B cell (primary cell): ENCODE data around the gene GFOD2. TPM values are rescaled to one million over a fixed set of nuclear protein-coding genes. Genes with fewer than 3 reads are reported as not detected.

Source experiments
- ATAC-seq: fragments of 200-7000 bp; cut with Tn5 transposase; one replicate; pipeline ENCODE4 v1.10.0; 2021; ENCODE audit warnings: low read depth, mild to moderate bottlenecking, moderate number of reproducible peaks, moderate library complexity
- CTCF ChIA-PET: fragments of 350-600 bp; sonication (Branson Sonifier 250); formaldehyde crosslinking; loops from one replicate; lab custom pipeline; 2021; ENCODE audit warnings: antibody characterized with exemption, inconsistent platforms; lab: Charles Lee
- POLR2A ChIA-PET: fragments of 350-600 bp; sonication (Branson Sonifier 250); formaldehyde crosslinking; loops from one replicate; lab custom pipeline; 2021; ENCODE audit warnings: antibody characterized with exemption; lab: Charles Lee
- DNase-seq: peaks from one replicate; pipeline ENCODE4 v3.0.0; 2013
- H2AFZ ChIP-seq: 2 replicates; pipeline ENCODE4 v1.6.1; 2012; ENCODE audit warnings: mild to moderate bottlenecking, low read depth, low read length; ENCODE audit not compliant: insufficient read depth, poor library complexity, severe bottlenecking
- H3K27ac ChIP-seq, 2 donors: 1 replicate in 1 of 2; 2 replicates in 1 of 2; pipeline ENCODE4 v1.5.1; 2012 to 2013; ENCODE audit warnings: low read length in 2 of 2, mild to moderate bottlenecking in 2 of 2, moderate library complexity in 1 of 2
- H3K27me3 ChIP-seq, 4 experiments: fragments of 200-600 bp in 1 of 4; sonication (generic) in 1 of 4; replicated peaks in 1 of 4; 1 replicate in 2 of 4; 2 replicates in 2 of 4; pipeline versions ENCODE4 v1.6.1 to v1.7.0; 2013 to 2016; ENCODE audit warnings: low read length in 3 of 4, mild to moderate bottlenecking in 2 of 4, mixed read lengths in 1 of 4, moderate library complexity in 1 of 4; ENCODE audit not compliant: insufficient read depth in 4 of 4, control insufficient read depth in 3 of 4; ENCODE audit errors: control extremely low read depth in 1 of 4
- H3K36me3 ChIP-seq, 2 experiments: replicated peaks in 1 of 2; 1 replicate in 1 of 2; 2 replicates in 1 of 2; pipeline versions ENCODE4 v1.6.1 to v1.7.1; 2013; ENCODE audit warnings: low read length in 1 of 2; ENCODE audit not compliant: insufficient read depth in 2 of 2, control insufficient read depth in 1 of 2; ENCODE audit errors: control extremely low read depth in 1 of 2, extremely low read depth in 1 of 2
- H3K4me1 ChIP-seq, 2 donors: fragments of 200-600 bp in 1 of 2; sonication (generic) in 1 of 2; 1 replicate in 1 of 2; 2 replicates in 1 of 2; pipeline versions ENCODE4 v1.5.1 to v1.6.1; 2013 to 2017; ENCODE audit warnings: low read length in 2 of 2; ENCODE audit not compliant: control insufficient read depth in 2 of 2, insufficient read depth in 2 of 2
- H3K4me2 ChIP-seq: replicated peaks from 2 replicates; pipeline ENCODE3; 2012; ENCODE audit warnings: mild to moderate bottlenecking, low read depth, low read length; ENCODE audit not compliant: poor library complexity, severe bottlenecking
- H3K4me3 ChIP-seq, 5 experiments: fragments of 200-600 bp in 1 of 5; sonication (generic) in 1 of 5; 1 replicate in 3 of 5; 2 replicates in 2 of 5; pipeline versions ENCODE4 v1.5.1 to v1.7.0; 2011 to 2016; ENCODE audit warnings: low read length in 4 of 5, mild to moderate bottlenecking in 4 of 5, low read depth in 2 of 5, control low read depth in 1 of 5, moderate library complexity in 1 of 5; ENCODE audit not compliant: insufficient read depth in 1 of 5; ENCODE audit errors: control extremely low read depth in 1 of 5, extremely low read depth in 1 of 5
- H3K79me2 ChIP-seq: fragments of 200-600 bp; sonication (generic); one replicate; pipeline ENCODE4 v1.6.0; 2016; ENCODE audit warnings: low read length; ENCODE audit not compliant: control insufficient read depth, insufficient read depth
- H3K9ac ChIP-seq: fragments of 200-600 bp; sonication (generic); 2 replicates; pipeline ENCODE4 v1.6.1; 2017; ENCODE audit warnings: mild to moderate bottlenecking, low read length, moderate library complexity
- H3K9me3 ChIP-seq, 3 donors: one replicate each; pipeline versions ENCODE4 v1.6.1 to v1.7.1; 2013; ENCODE audit warnings: low read length in 2 of 3; ENCODE audit not compliant: control insufficient read depth in 2 of 3, insufficient read depth in 1 of 3; ENCODE audit errors: control extremely low read depth in 1 of 3
- H4K20me1 ChIP-seq: 2 replicates; pipeline ENCODE4 v1.6.0; 2012; ENCODE audit warnings: mild to moderate bottlenecking, low read length; ENCODE audit not compliant: insufficient read depth, control insufficient read depth, poor library complexity, severe bottlenecking
- H3K27ac Mint-ChIP-seq: one replicate; pipeline ENCODE4 v1.8.0; 2021; ENCODE audit warnings: mixed read lengths
- H3K27me3 Mint-ChIP-seq: one replicate; pipeline ENCODE4 v1.8.0; 2021; ENCODE audit warnings: mixed read lengths
- H3K4me1 Mint-ChIP-seq: one replicate; pipeline ENCODE4 v1.8.0; 2021; ENCODE audit warnings: mixed read lengths
- H3K4me3 Mint-ChIP-seq: one replicate; pipeline ENCODE4 v1.8.0; 2021; ENCODE audit warnings: mixed read lengths
- H3K9me3 Mint-ChIP-seq: one replicate; pipeline ENCODE4 v1.8.0; 2022; ENCODE audit warnings: mixed read lengths; ENCODE audit not compliant: insufficient read depth
- CTCF ChIP-seq: fragments of 200-600 bp; IDR thresholded peaks from one replicate; pipeline ENCODE4 v1.8.0; 2022; ENCODE audit warnings: antibody characterized with exemption, mild to moderate bottlenecking
- EZH2 ChIP-seq: IDR thresholded peaks from 2 replicates; pipeline ENCODE4 v1.6.1; 2012; ENCODE audit warnings: borderline replicate concordance, low read depth, mild to moderate bottlenecking, moderate library complexity, low read length; ENCODE audit not compliant: insufficient read depth, poor library complexity, severe bottlenecking
- WGBS: methylation state at CpG from one replicate; pipeline ENCODE4 v1.1.5; 2013; ENCODE audit warnings: missing lambda C conversion rate; ENCODE audit not compliant: insufficient coverage; 5-methylcytosine and 5-hydroxymethylcytosine counted together
- intact Hi-C: fragments of 100-400 bp; cut with micrococcal nuclease; formaldehyde crosslinking; loops from one replicate; pipeline ENCODE4 v1.10.0; 2022
- polyA plus RNA-seq: library from polyadenylated mRNA; depleted of rRNA; stranded (reverse); fragments of >200 nt; gene quantifications from 2 replicates; pipeline ENCODE4 v1.2.3, GENCODE V29; 2012
- total RNA-seq, 2 donors: library from RNA; stranded (reverse); fragments of 120-200 nt in 1 of 2; gene quantifications; 1 replicate in 1 of 2; 2 replicates in 1 of 2; pipeline versions ENCODE4 v1.2.3 to v1.2.4, GENCODE V29; 2013 to 2022

The GFOD2 gene
- total and polyA plus RNA-seq, 2 donors (not counting 1 experiment from before 2014, with no cell fraction given), result 11.9 to 18.2 TPM

GRCh38 chr16:67726106-67727034 lies 7.3 kb upstream of the GFOD2 start:
- Mint-ChIP-seq H3K9me3 (no peaks in the 10 kb centered on the region), H3K27me3 (no peaks in the 10 kb centered on the region), H3K4me1 (peaks cover 1% of the 10 kb centered on the region), H3K4me3 (no peak overlapping the region), H3K27ac (no peak overlapping the region)
- ATAC-seq, result no peak
- Histone ChIP-seq H3K27me3 (no peaks in the 10 kb centered on the region), H2AFZ (no peak overlapping the region), H3K4me1 (no peaks in the 10 kb centered on the region), H3K4me2 (no peak overlapping the region), H3K36me3 (peaks cover 0 to 74% of the 10 kb centered on the region in 2 experiments), H3K4me3 (no peak overlapping the region), H3K27ac (no peak overlapping the region), H3K9ac (no peak overlapping the region), H3K9me3 (no peaks in the 10 kb centered on the region), H3K79me2 (no peaks in the 10 kb centered on the region), H4K20me1 (no peaks in the 10 kb centered on the region)
- ChIA-PET CTCF (interaction anchor here (1.0 kb wide), 1 partner anchor 206 kb away, joined by 3 read pairs; no protein-coding TSS in a partner anchor), POLR2A (interaction anchor here (0.6 kb wide), 1 partner anchor 14 kb away, joined by 3 read pairs; no protein-coding TSS in a partner anchor)
- DNase-seq, result no peak
- intact Hi-C loops, result no loop called here
- no peak for TF ChIP-seq CTCF
- TF ChIP-seq EZH2, result no peak
- WGBS, result 96% methylated on average over 7 of the region's 8 CpGs

- H4K20me1 ChIP-seq, result no peaks in the 10 kb centered on the region
- no peaks in the 10 kb centered on the region for H3K9me3 ChIP-seq
- intact Hi-C loops, result no loop called here
- 100% methylated on average over 4 of the region's 5 CpGs for WGBS
- Mint-ChIP-seq H3K27me3 (no peaks in the 10 kb centered on the region), H3K4me1 (peaks cover 17% of the 10 kb centered on the region), H3K9me3 (no peaks in the 10 kb centered on the region), H3K4me3 (no peak overlapping the region), H3K27ac (no peak overlapping the region)
- H3K4me2 ChIP-seq, result no peak overlapping the region
- POLR2A ChIA-PET, result no interaction called here
- no peak for TF ChIP-seq EZH2
- no peak for TF ChIP-seq CTCF
- H3K27me3 ChIP-seq, result no peaks in the 10 kb centered on the region
- H3K79me2 ChIP-seq, result peaks cover 7% of the 10 kb centered on the region
- CTCF ChIA-PET, result interaction anchor here (0.8 kb wide), 1 partner anchor 177 kb away, joined by 3 read pairs; no protein-coding TSS in a partner anchor
- H3K4me1 ChIP-seq, result peaks cover 8% of the 10 kb centered on the region in 2 donors
- H3K9ac ChIP-seq, result no peak overlapping the region
- DNase-seq (no peak), ATAC-seq (no peak)
- H3K27ac ChIP-seq, result no peak overlapping the region
- no peak overlapping the region for H2AFZ ChIP-seq
- no peak overlapping the region for H3K4me3 ChIP-seq
- peaks cover 0 to 49% of the 10 kb centered on the region in 2 experiments for H3K36me3 ChIP-seq
Measured at GRCh38 chr16:67723911-67724305, 4.8 kb upstream of the GFOD2 start.
